SK-N-MC (cell line): Measurements from ENCODE around the gene ZNF30.

Experiments
- EZH2 ChIP-seq: fragments of 200-600 bp; sonication (generic); IDR thresholded peaks from one replicate; pipeline ENCODE4 v1.6.1; 2017; ENCODE audit warnings: antibody characterized with exemption
- FOXP2 ChIP-seq: optimal IDR thresholded peaks from 2 replicates; pipeline ENCODE3; 2011; ENCODE audit warnings: mild to moderate bottlenecking, moderate library complexity; ENCODE audit not compliant: insufficient read depth; ENCODE audit errors: extremely low read length, control extremely low read depth
- POLR2AphosphoS5 ChIP-seq: IDR thresholded peaks from 2 replicates; pipeline ENCODE4 v1.6.1; 2012; ENCODE audit warnings: mild to moderate bottlenecking, low read depth, low read length, borderline replicate concordance

DNA sequence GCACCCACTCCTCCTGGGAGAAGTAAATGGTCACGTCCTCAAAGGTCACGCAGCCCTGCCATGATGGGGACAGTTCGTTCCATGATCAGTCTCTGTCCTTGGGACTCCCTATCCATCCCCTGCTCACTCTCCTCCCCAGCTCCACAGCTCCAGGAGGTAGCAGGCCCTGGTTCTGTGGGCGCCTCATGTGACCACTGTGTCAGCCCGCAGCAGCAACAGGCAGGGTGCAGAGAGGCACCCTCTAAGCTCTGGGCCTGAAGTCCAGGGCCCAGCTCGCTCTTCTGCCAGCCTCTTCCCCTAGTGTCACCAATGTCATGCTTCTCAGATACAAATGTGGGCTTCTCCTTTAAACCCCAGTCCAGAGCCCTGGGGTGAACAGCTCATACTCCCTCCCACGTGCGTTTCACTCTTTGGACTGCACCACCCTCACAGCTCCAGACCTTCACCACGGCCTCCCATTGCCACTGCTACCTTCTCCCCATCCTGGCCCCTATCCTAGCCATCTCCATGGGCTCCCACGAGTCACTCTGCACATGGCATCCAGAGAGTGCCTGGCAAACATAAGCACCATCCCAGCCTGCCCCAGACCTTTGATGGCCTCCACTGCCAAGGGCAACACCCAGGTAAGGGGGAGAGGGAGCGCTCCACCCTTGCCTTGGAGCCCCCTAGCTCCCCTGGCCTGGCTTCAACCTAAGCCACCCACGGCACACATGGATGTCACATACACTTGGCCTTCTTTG is 34.4 kb downstream of the ZNF30 start:
- no peak for TF ChIP-seq POLR2AphosphoS5
- TF ChIP-seq EZH2, result no peak
- no peak for TF ChIP-seq FOXP2
